GM23338 (cell line): ENCODE results near the gene SBK1. TPM values are rescaled to one million over a fixed set of nuclear protein-coding genes. Genes with fewer than 3 reads are reported as not detected.

Experiments
- ATAC-seq: fragments of 200-7000 bp; cut with Tn5 transposase; 3 replicates; pipeline ENCODE4 v1.9.1; 2020
- DNase-seq: peaks from one replicate; pipeline ENCODE4 v3.0.0-alpha.2; 2015; ENCODE audit warnings: low spot score
- H2AFZ ChIP-seq: fragments of 200-600 bp; sonication (generic); 2 replicates; pipeline ENCODE4 v1.8.0; 2016; ENCODE audit warnings: antibody characterized with exemption, mild to moderate bottlenecking, moderate library complexity
- H3F3A ChIP-seq: fragments of 200-600 bp; sonication (generic); replicated peaks from 2 replicates; pipeline ENCODE4 v1.8.0; 2017; ENCODE audit warnings: antibody characterized with exemption, mixed run types, low read depth
- H3K27ac ChIP-seq: fragments of 200-600 bp; sonication (generic); 2 replicates; pipeline ENCODE4 v1.6.1; 2016; ENCODE audit warnings: low read depth
- H3K27me3 ChIP-seq: fragments of 200-600 bp; sonication (generic); 2 replicates; pipeline ENCODE4 v1.8.0; 2016; ENCODE audit warnings: mild to moderate bottlenecking, mixed run types, moderate library complexity; ENCODE audit not compliant: insufficient read depth
- H3K36me3 ChIP-seq: fragments of 200-600 bp; sonication (generic); 2 replicates; pipeline ENCODE4 v1.8.0; 2016; ENCODE audit warnings: mild to moderate bottlenecking; ENCODE audit not compliant: insufficient read depth
- H3K4me1 ChIP-seq: fragments of 200-600 bp; sonication (generic); 2 replicates; pipeline ENCODE4 v1.8.0; 2016; ENCODE audit warnings: mild to moderate bottlenecking, moderate library complexity; ENCODE audit not compliant: insufficient read depth
- H3K4me2 ChIP-seq: fragments of 200-600 bp; sonication (generic); 2 replicates; pipeline ENCODE4 v1.7.1; 2017; ENCODE audit warnings: mixed run types
- H3K4me3 ChIP-seq: fragments of 200-600 bp; sonication (generic); 2 replicates; pipeline ENCODE4 v1.6.1; 2016; ENCODE audit warnings: mixed run types
- H3K79me2 ChIP-seq: fragments of 200-600 bp; sonication (generic); replicated peaks from 2 replicates; pipeline ENCODE4 v1.8.0; 2017; ENCODE audit warnings: mild to moderate bottlenecking; ENCODE audit not compliant: insufficient read depth
- H3K9me2 ChIP-seq: fragments of 200-600 bp; sonication (generic); 2 replicates; pipeline ENCODE4 v1.8.0; 2017; ENCODE audit not compliant: insufficient read depth
- H4K20me1 ChIP-seq: fragments of 200-600 bp; sonication (generic); replicated peaks from 2 replicates; pipeline ENCODE4 v1.8.0; 2017; ENCODE audit warnings: mild to moderate bottlenecking; ENCODE audit not compliant: insufficient read depth
- H3K27ac Mint-ChIP-seq: 2 replicates; pipeline ENCODE4 v1.8.0; 2020; ENCODE audit warnings: inconsistent platforms, mild to moderate bottlenecking, moderate library complexity, mixed read lengths
- H3K27me3 Mint-ChIP-seq: 3 replicates; pipeline ENCODE4 v1.8.0; 2022; ENCODE audit warnings: low read depth, mild to moderate bottlenecking, moderate library complexity, mixed read lengths, inconsistent platforms; ENCODE audit not compliant: insufficient read depth, poor library complexity
- H3K36me3 Mint-ChIP-seq: 3 replicates; pipeline ENCODE4 v1.8.0; 2021; ENCODE audit warnings: low read depth, mild to moderate bottlenecking, inconsistent platforms, moderate library complexity, mixed read lengths
- H3K4me1 Mint-ChIP-seq: 3 replicates; pipeline ENCODE4 v1.8.0; 2020; ENCODE audit warnings: mild to moderate bottlenecking, inconsistent platforms, mixed read lengths
- H3K4me3 Mint-ChIP-seq: 3 replicates; pipeline ENCODE4 v1.8.0; 2021; ENCODE audit warnings: moderate library complexity, mild to moderate bottlenecking, inconsistent platforms, mixed read lengths
- H3K9me3 Mint-ChIP-seq: 3 replicates; pipeline ENCODE4 v1.8.0; 2020; ENCODE audit warnings: moderate library complexity, mild to moderate bottlenecking, inconsistent platforms, mixed read lengths
- CREB1 ChIP-seq: fragments of 250-450 bp; sonication (Bioruptor Pico); IDR thresholded peaks from 2 replicates; pipeline ENCODE4 v1.5.0; 2020; ENCODE audit warnings: low read depth, mild to moderate bottlenecking, moderate library complexity
- CTCF ChIP-seq, 2 experiments: fragments of 200-600 bp in 1 of 2; sonication (generic) in 1 of 2; conservative IDR thresholded peaks; 2 replicates each; pipeline versions ENCODE4 v1.5.1 to v1.6.1; 2016 to 2017; ENCODE audit warnings: antibody characterized with exemption in 2 of 2, low read depth in 2 of 2, mild to moderate bottlenecking in 2 of 2, moderate library complexity in 1 of 2
- ETS1 ChIP-seq: IDR thresholded peaks from 2 replicates; pipeline ENCODE4 v1.6.1; 2016; ENCODE audit warnings: antibody characterized with exemption
- EZH2 ChIP-seq: fragments of 200-600 bp; sonication (generic); IDR thresholded peaks from one replicate; pipeline ENCODE4 v1.8.0; 2017; ENCODE audit warnings: antibody characterized with exemption, mild to moderate bottlenecking, low read depth; ENCODE audit not compliant: unreplicated experiment
- EZH2phosphoT487 ChIP-seq: fragments of 200-600 bp; sonication (generic); IDR thresholded peaks from one replicate; pipeline ENCODE4 v1.8.1; 2018; ENCODE audit warnings: antibody characterized with exemption; ENCODE audit not compliant: unreplicated experiment
- JUNB ChIP-seq: IDR thresholded peaks from one replicate; pipeline ENCODE4 v1.6.1; 2016; ENCODE audit warnings: antibody characterized with exemption; ENCODE audit not compliant: unreplicated experiment
- NANOG ChIP-seq: IDR thresholded peaks from 2 replicates; pipeline ENCODE4 v1.6.1; 2016; ENCODE audit warnings: antibody characterized with exemption, borderline replicate concordance
- POLR2AphosphoS5 ChIP-seq: IDR thresholded peaks from 2 replicates; pipeline ENCODE4 v1.6.1; 2016; ENCODE audit warnings: antibody characterized with exemption, low read depth
- REST ChIP-seq: IDR thresholded peaks from one replicate; pipeline ENCODE4 v1.6.1; 2018; ENCODE audit warnings: antibody characterized with exemption; ENCODE audit not compliant: unreplicated experiment
- STAT1 ChIP-seq: IDR thresholded peaks from one replicate; pipeline ENCODE4 v1.6.1; 2016; ENCODE audit warnings: antibody characterized with exemption; ENCODE audit not compliant: unreplicated experiment
- ZNF114 ChIP-seq: fragments of 250-450 bp; sonication (Bioruptor Pico); IDR thresholded peaks from 2 replicates; pipeline ENCODE4 v1.5.0; 2020; ENCODE audit warnings: mild to moderate bottlenecking, moderate library complexity
- ZNF331 ChIP-seq: fragments of 250-450 bp; sonication (Bioruptor Pico); IDR thresholded peaks from 2 replicates; pipeline ENCODE4 v1.5.0; 2020; ENCODE audit warnings: low read depth, mild to moderate bottlenecking, moderate library complexity
- ZNF462 ChIP-seq: fragments of 250-450 bp; sonication (Bioruptor Pico); IDR thresholded peaks from 2 replicates; pipeline ENCODE4 v1.5.0; 2020; ENCODE audit warnings: mild to moderate bottlenecking, moderate library complexity
- polyA plus RNA-seq: library from polyadenylated mRNA; unstranded; fragments of >200 nt; fragmentation: Nextera tagmentation; extraction: Ambion mirVana; gene quantifications from 2 replicates; pipeline ENCODE4 v1.2.1, GENCODE V29; 2016
- total RNA-seq: library from RNA; depleted of rRNA; stranded (reverse); fragments of >200 nt; shearing (Covaris generic); gene quantifications from 2 replicates; pipeline ENCODE4 v1.2.3, GENCODE V29; 2014

SBK1 gene
- total and polyA plus RNA-seq, 2 experiments from 2014 or later, result 23.9 to 68.1 TPM

- Mint-ChIP-seq H3K27ac (no peak overlapping the region; the same call in 1 of the 2 replicates), H3K36me3 (no peaks in the 10 kb centered on the region), H3K27me3 (peaks cover 5% of the 10 kb centered on the region), H3K9me3 (no peaks in the 10 kb centered on the region; the same call in 2 of the 3 replicates), H3K4me1 (peaks cover 43% of the 10 kb centered on the region), H3K4me3 (no peak overlapping the region)
- Histone ChIP-seq H3K36me3 (no peaks in the 10 kb centered on the region), H2AFZ (no peak overlapping the region), H3K79me2 (no peaks in the 10 kb centered on the region), H3K4me2 (no peak overlapping the region), H3K4me1 (peaks cover 18% of the 10 kb centered on the region; the same call in 1 of the 2 replicates), H4K20me1 (no peaks in the 10 kb centered on the region), H3F3A (no peaks in the 10 kb centered on the region), H3K4me3 (no peak overlapping the region), H3K27me3 (no peaks in the 10 kb centered on the region), H3K27ac (no peak overlapping the region), H3K9me2 (no peaks in the 10 kb centered on the region)
- TF ChIP-seq ZNF114 (CRISPR knock-in tag), result no peak
- no peak for TF ChIP-seq POLR2AphosphoS5
- TF ChIP-seq EZH2, result no peak
- no peak for TF ChIP-seq CTCF (conservative IDR thresholded peaks at IDR 0.05; ENCODE audit: low read depth in 2 of 2)
- no peak for TF ChIP-seq JUNB
- no peak for TF ChIP-seq ZNF462 (CRISPR knock-in tag)
- TF ChIP-seq REST, result no peak
- no peak for TF ChIP-seq NANOG
- no peak for TF ChIP-seq CREB1 (CRISPR knock-in tag)
- no peak for TF ChIP-seq STAT1
- TF ChIP-seq EZH2phosphoT487, result no peak
- no peak for TF ChIP-seq ETS1
- no peak for TF ChIP-seq ZNF331 (CRISPR knock-in tag)
- DNase-seq (no peak), ATAC-seq (no peak)
Observed at GRCh38 chr16:28261942-28262341, 30.4 kb upstream of the SBK1 start.
